GM18508 (cell line): Measurements from ENCODE around the gene PTPN14.

ENCODE experiments used
- ATAC-seq: cut with Tn5 transposase; IDR thresholded peaks from one replicate; pipeline ENCODE4 v1.9.1; 2021; ENCODE audit warnings: moderate number of reproducible peaks; ENCODE audit not compliant: insufficient read depth, unreplicated experiment

The PTPN14 gene

GRCh38 chr1:214460304-214460916, 91.0 kb downstream of the PTPN14 start:
- ATAC-seq: no peak

GRCh38 chr1:214459895-214460294, 91.5 kb downstream of the PTPN14 start:
- no peak for ATAC-seq

- no peak for ATAC-seq
These were observed 92.9 kb downstream of the PTPN14 start for GRCh38 chr1:214458541-214458940.

GRCh38 chr1:214455971-214456867, 95.2 kb downstream of the PTPN14 start:
- no peak for ATAC-seq

- ATAC-seq: no peak
These were observed 95.9 kb downstream of the PTPN14 start for GRCh38 chr1:214455479-214455878.

GRCh38 chr1:214454569-214455396, 96.6 kb downstream of the PTPN14 start:
- ATAC-seq: no peak

- ATAC-seq: no peak
These were observed 98.2 kb downstream of the PTPN14 start for GRCh38 chr1:214453109-214453722.

GRCh38 chr1:214452152-214452784, 99.1 kb downstream of the PTPN14 start:
- ATAC-seq: no peak

GRCh38 chr1:214451596-214451995, 99.8 kb downstream of the PTPN14 start:
- no peak for ATAC-seq

- ATAC-seq: no peak
These were observed 102.0 kb downstream of the PTPN14 start for GRCh38 chr1:214449371-214449770.

GRCh38 chr1:214448536-214448935, 102.9 kb downstream of the PTPN14 start:
- ATAC-seq: no peak

- no peak for ATAC-seq
These were observed 103.9 kb downstream of the PTPN14 start for GRCh38 chr1:214447557-214447871.

GRCh38 chr1:214446772-214447556, 104.4 kb downstream of the PTPN14 start:
- ATAC-seq: peak; percentile 65

- ATAC-seq: no peak
These were observed 105.4 kb downstream of the PTPN14 start for GRCh38 chr1:214445831-214446614.

- ATAC-seq: no peak
These were observed 106.2 kb downstream of the PTPN14 start for GRCh38 chr1:214445199-214445598.

- no peak for ATAC-seq
These were observed 107.0 kb downstream of the PTPN14 start for GRCh38 chr1:214444182-214444939.

- ATAC-seq: no peak
These were observed 110.3 kb downstream of the PTPN14 start for GRCh38 chr1:214441119-214441518.
